ENCODE measurements around the gene AJAP1. TPM values are rescaled to one million over a fixed set of nuclear protein-coding genes. Genes with fewer than 3 reads are reported as not detected.

AJAP1 gene
- total and polyA plus RNA-seq, 2 of the 8 experiments (the other 6 are each of a cell fraction or from before 2014, with no cell fraction given) = 1.9 to 6.2 TPM

DNA sequence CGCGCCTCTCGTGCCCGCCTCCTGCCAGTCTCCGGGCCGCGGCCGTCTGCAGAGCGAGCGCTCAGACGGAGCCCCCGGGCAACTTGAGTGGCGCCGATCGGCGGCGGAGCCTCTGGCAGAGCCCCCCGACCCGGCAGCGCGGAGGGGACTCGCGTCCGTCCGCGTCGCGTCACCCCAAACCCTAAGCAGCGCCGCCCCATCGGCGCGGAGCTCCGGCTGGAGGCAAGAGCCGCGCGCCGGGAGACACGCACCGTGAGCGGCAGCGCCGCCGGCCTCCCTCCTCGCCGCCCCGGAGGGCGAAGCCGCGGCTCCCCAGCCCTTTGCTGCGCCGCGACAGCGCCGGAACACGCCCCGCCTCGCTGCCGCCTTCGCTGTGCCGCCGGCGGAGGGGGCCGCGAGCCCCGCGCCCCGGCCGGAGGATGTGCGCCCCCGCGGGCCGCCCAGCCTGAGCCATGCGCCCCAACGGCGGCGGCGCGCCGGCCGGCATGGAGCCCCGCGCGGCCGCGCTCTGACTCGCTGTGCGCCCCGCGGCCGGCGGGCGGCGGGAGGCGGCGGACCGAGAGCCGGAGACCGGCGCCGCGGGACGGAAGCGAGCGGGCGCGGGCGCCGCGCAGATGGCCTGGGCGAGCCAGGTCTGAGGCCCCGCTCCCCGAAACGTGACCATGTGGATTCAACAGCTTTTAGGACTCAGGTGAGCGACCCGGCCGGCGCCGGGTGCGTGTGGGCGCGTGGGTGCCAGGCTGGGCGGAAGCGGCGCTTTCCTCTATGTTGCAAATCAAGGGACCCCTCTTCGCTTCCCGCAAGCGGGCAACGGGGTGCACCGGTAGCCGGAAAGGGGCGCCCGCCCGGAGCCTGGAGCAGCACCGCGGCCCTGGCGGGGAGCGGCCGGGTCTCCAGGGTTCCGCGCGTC, 610 bp downstream of the AJAP1 start:
- Histone ChIP-seq H3K27ac (ENCODE audit: low read depth, low read length) (no peak overlapping the region), H4K20me1 (replicated peaks in 1 of 2; ENCODE audit: control insufficient read depth in 1 of 2, insufficient read depth in 2 of 2, low read length in 2 of 2) (peaks cover 3 to 13% of the 10 kb centered on the region in 2 experiments), H4K8ac (ENCODE audit: extremely low read depth, insufficient read depth, low read length) (no peak overlapping the region), H2BK20ac (ENCODE audit: low read length) (no peak overlapping the region), H3K4me1 (replicated peaks in 1 of 4; ENCODE audit: control insufficient read depth in 3 of 4, insufficient read depth in 4 of 4, low read length in 3 of 4) (peaks cover 13 to 41% (median 27%) of the 10 kb centered on the region in 4 experiments), H3K14ac (ENCODE audit: insufficient read length) (no peak overlapping the region), H4K5ac (ENCODE audit: insufficient read length, low read depth, low read length) (no peak overlapping the region), H3K56ac (replicated peaks; ENCODE audit: insufficient read length, low read depth, low read length) (no peak overlapping the region), H2BK120ac (replicated peaks; ENCODE audit: low read depth, low read length) (no peak overlapping the region), H3K79me1 (ENCODE audit: low read depth, low read length) (no peaks in the 10 kb centered on the region), H3K4ac (replicated peaks; ENCODE audit: insufficient read length, low read depth, low read length) (no peak overlapping the region), H3K23me2 (ENCODE audit: low read depth, low read length) (peaks cover 15% of the 10 kb centered on the region; the same call in 1 of the 2 replicates), H2AK5ac (ENCODE audit: low read depth, low read length) (no peak overlapping the region), H3K27me3 (replicated peaks in 1 of 4; ENCODE audit: control insufficient read depth in 3 of 4, extremely low read depth in 1 of 4, insufficient read depth in 3 of 4, low read length in 3 of 4) (peaks cover 28 to 61% (median 56%) of the 10 kb centered on the region in 4 experiments), H3K4me3 (ENCODE audit: extremely low read depth in 1 of 4, insufficient read depth in 2 of 4, low read depth in 3 of 4, low read length in 4 of 4) (peak overlapping the region; percentile 45 to 66 (median 50)), H3K36me3 (ENCODE audit: control insufficient read depth in 2 of 4, insufficient read depth in 4 of 4, low read length in 3 of 4) (no peaks in the 10 kb centered on the region), H2AFZ (ENCODE audit: low read length) (no peak overlapping the region), H2BK15ac (ENCODE audit: low read length) (no peak overlapping the region), H3K9me3 (ENCODE audit: insufficient read depth in 2 of 2, low read depth in 1 of 2, low read length in 1 of 2) (no peaks in the 10 kb centered on the region; a peak in 1 of 4 replicates), H2BK5ac (ENCODE audit: low read depth, low read length) (no peak overlapping the region), H3K23ac (ENCODE audit: insufficient read length) (no peak overlapping the region), H3K9ac (replicated peaks in 1 of 4; ENCODE audit: extremely low read depth in 1 of 4, low read depth in 3 of 4, low read length in 3 of 4) (no peak overlapping the region), H4K91ac (replicated peaks; ENCODE audit: insufficient read length, low read length) (no peak overlapping the region), H3K4me2 (ENCODE audit: insufficient read depth in 1 of 2, low read depth in 2 of 2, low read length in 2 of 2) (peak overlapping the region; percentile 64 to 66), H2BK12ac (ENCODE audit: low read depth, low read length) (no peak overlapping the region), H3K18ac (ENCODE audit: extremely low read depth, low read length) (no peak overlapping the region; the same call in 1 of the 2 replicates), H3K79me2 (ENCODE audit: control insufficient read depth in 1 of 2, insufficient read depth in 2 of 2, low read length in 2 of 2) (peaks cover 0 to 6% of the 10 kb centered on the region in 2 experiments; a peak in 2 of 4 replicates)
- CTCF ChIA-PET (ENCODE audit: partially characterized antibody) = interaction anchor here (0.7 to 7.1 kb wide), 15 partner anchors 10 to 1091 kb away, joined by 3 to 51 read pairs (median 5); no protein-coding TSS in a partner anchor
- DNase-seq (ENCODE audit: low read depth in 1 of 2, low spot score in 2 of 2) (peak in 1 of 2 experiments; percentile 67), FAIRE-seq (no peak)
- TF ChIP-seq KDM4A (IDR thresholded peaks at IDR 0.05; ENCODE audit: low read depth, low read length, severe bottlenecking) = peak; percentile 90
- TF ChIP-seq POLR2AphosphoS5 (IDR thresholded peaks at IDR 0.05; ENCODE audit: low read depth, low read length) = no peak
- peak; percentile 63; the same call in 1 of the 2 replicates for TF ChIP-seq SUZ12 (IDR thresholded peaks at IDR 0.05; ENCODE audit: low read length)
- peak; percentile 57 for TF ChIP-seq EZH2 (IDR thresholded peaks at IDR 0.05; ENCODE audit: low read depth, low read length, severe bottlenecking)
- POLR2A ChIA-PET (ENCODE audit: partially characterized antibody) = no interaction called here
- WGBS, 2 experiments (ENCODE audit: extremely low coverage in 1 of 2, insufficient coverage in 1 of 2, insufficient read length in 1 of 2, insufficient replicate concordance in 2 of 2, low coverage in 1 of 2, low lambda C conversion rate in 2 of 2, missing lambda C conversion rate in 1 of 2) = 1% methylated on average over 35 of the region's 142 CpGs; no CpG with 5 or more reads in 1 of the 2 experiments

Measured in H1 (cell line).